GM12878 (cell line): Measurements from ENCODE around the gene CDR2. TPM values are rescaled to one million over a fixed set of nuclear protein-coding genes. Genes with fewer than 3 reads are reported as not detected.
A peak's percentile ranks its signal among the peaks of the same experiment; 100 is the strongest.

ENCODE experiments used
- BACH1 ChIP-seq: fragments of 450-650 bp; IDR thresholded peaks from 2 replicates; pipeline ENCODE4 v1.6.1; 2017; ENCODE audit warnings: mild to moderate bottlenecking, borderline replicate concordance
- CBFB ChIP-seq: IDR thresholded peaks from 2 replicates; pipeline ENCODE4 v1.6.1; 2016; ENCODE audit warnings: antibody characterized with exemption, low read depth
- FOS ChIP-seq: IDR thresholded peaks from 3 replicates; pipeline ENCODE4 v1.6.1; 2011; ENCODE audit warnings: borderline replicate concordance; ENCODE audit not compliant: insufficient read length; ENCODE audit errors: extremely low read depth
- JUNB ChIP-seq: IDR thresholded peaks from 2 replicates; pipeline ENCODE4 v1.6.1; 2016; ENCODE audit warnings: antibody characterized with exemption, mild to moderate bottlenecking
- JUND ChIP-seq: IDR thresholded peaks from 2 replicates; pipeline ENCODE4 v1.6.1; 2012; ENCODE audit warnings: low read depth, mild to moderate bottlenecking, low read length, improper control_type of control experiment, moderate library complexity
- MXI1 ChIP-seq: fragments of 150-350 bp; IDR thresholded peaks from 2 replicates; pipeline ENCODE4 v1.6.1; 2011; ENCODE audit warnings: low read depth, mild to moderate bottlenecking, inconsistent platforms, low read length, improper control_type of control experiment
- NFYA ChIP-seq: IDR thresholded peaks from 2 replicates; pipeline ENCODE4 v1.6.1; 2011; ENCODE audit warnings: low read depth, mild to moderate bottlenecking, low read length, improper control_type of control experiment, borderline replicate concordance
- NKRF ChIP-seq: fragments of 450-650 bp; conservative IDR thresholded peaks from 2 replicates; pipeline ENCODE4 v1.6.1; 2017; ENCODE audit warnings: mild to moderate bottlenecking, moderate library complexity
- TAF1 ChIP-seq: IDR thresholded peaks from 2 replicates; pipeline ENCODE4 v1.6.1; 2011; ENCODE audit warnings: mild to moderate bottlenecking, low read depth, low read length, borderline replicate concordance
- USF2 ChIP-seq: IDR thresholded peaks from 2 replicates; pipeline ENCODE4 v1.6.1; 2011; ENCODE audit warnings: low read depth, low read length, improper control_type of control experiment, borderline replicate concordance
- polyA plus RNA-seq, 11 experiments: library from polyadenylated mRNA; depleted of rRNA in 4 of 11; unstranded in 6 of 11; stranded (reverse) in 5 of 11; fragments of >200 nt; fragmentation: Nextera tagmentation in 4 of 11; fragmentation: Illumina TruSeq in 1 of 11; extraction: Ambion mirVana in 4 of 11; extraction: Trizol in 1 of 11; gene quantifications; 1 replicate in 1 of 11; 2 replicates in 10 of 11; pipeline versions ENCODE4 v1.2.1 to v1.2.3, GENCODE V29; 2011 to 2016; ENCODE audit warnings: inconsistent platforms in 2 of 11, missing spikeins in 2 of 11, low read depth in 1 of 11
- total RNA-seq, 4 experiments: library from RNA; depleted of rRNA in 3 of 4; stranded (reverse); fragments of >200 nt in 3 of 4; fragmentation: Illumina TruSeq in 1 of 4; extraction: Trizol in 1 of 4; gene quantifications; 2 replicates each; pipeline versions ENCODE4 v1.2.1 to v1.2.3, GENCODE V29; 2013 to 2021
- TF ChIP-seq, protein P1 (sequence below): fragments of 450-650 bp; IDR thresholded peaks from 2 replicates; pipeline ENCODE4 v1.6.1; 2016; ENCODE audit warnings: mild to moderate bottlenecking
- TF ChIP-seq, protein P2 (sequence below): fragments of 450-650 bp; IDR thresholded peaks from 2 replicates; pipeline ENCODE4 v1.6.1; 2014; ENCODE audit warnings: mild to moderate bottlenecking
- TF ChIP-seq, protein P3 (sequence below): IDR thresholded peaks from 2 replicates; pipeline ENCODE4 v1.6.1; 2012; ENCODE audit warnings: low read depth, low read length, improper control_type of control experiment
- TF ChIP-seq, protein P4 (sequence below): fragments of 450-650 bp; IDR thresholded peaks from 2 replicates; pipeline ENCODE4 v1.6.1; 2017; ENCODE audit warnings: mild to moderate bottlenecking, moderate library complexity
- TF ChIP-seq, protein P5 (sequence below): IDR thresholded peaks from 2 replicates; pipeline ENCODE4 v1.6.1; 2012; ENCODE audit warnings: low read depth, low read length, improper control_type of control experiment
- TF ChIP-seq, protein P6 (sequence below): fragments of 450-650 bp; IDR thresholded peaks from 2 replicates; pipeline ENCODE4 v1.6.1; 2016; ENCODE audit warnings: mild to moderate bottlenecking

CDR2 gene
- total and polyA plus RNA-seq, 10 of the 15 experiments (the other 5 are each of a cell fraction or from before 2014, with no cell fraction given), result 4.8 to 24.3 (median 19.2) TPM

GRCh38 chr16:22374311-22375116 lies at the start of gene CDR2 (continued):
- TF ChIP-seq NKRF (peak; percentile 93), USF2 (no peak), NFYA (peak; percentile 70), JUNB (no peak), FOS (peak; percentile 85), BACH1 (peak; percentile 73), JUND (no peak), TAF1 (peak; percentile 68; the same call in 1 of the 2 replicates), CBFB (no peak), MXI1 (peak; percentile 96)
- TF ChIP-seq, protein P1, sequence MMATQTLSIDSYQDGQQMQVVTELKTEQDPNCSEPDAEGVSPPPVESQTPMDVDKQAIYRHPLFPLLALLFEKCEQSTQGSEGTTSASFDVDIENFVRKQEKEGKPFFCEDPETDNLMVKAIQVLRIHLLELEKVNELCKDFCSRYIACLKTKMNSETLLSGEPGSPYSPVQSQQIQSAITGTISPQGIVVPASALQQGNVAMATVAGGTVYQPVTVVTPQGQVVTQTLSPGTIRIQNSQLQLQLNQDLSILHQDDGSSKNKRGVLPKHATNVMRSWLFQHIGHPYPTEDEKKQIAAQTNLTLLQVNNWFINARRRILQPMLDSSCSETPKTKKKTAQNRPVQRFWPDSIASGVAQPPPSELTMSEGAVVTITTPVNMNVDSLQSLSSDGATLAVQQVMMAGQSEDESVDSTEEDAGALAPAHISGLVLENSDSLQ, result peak; percentile 100
- TF ChIP-seq, protein P2, sequence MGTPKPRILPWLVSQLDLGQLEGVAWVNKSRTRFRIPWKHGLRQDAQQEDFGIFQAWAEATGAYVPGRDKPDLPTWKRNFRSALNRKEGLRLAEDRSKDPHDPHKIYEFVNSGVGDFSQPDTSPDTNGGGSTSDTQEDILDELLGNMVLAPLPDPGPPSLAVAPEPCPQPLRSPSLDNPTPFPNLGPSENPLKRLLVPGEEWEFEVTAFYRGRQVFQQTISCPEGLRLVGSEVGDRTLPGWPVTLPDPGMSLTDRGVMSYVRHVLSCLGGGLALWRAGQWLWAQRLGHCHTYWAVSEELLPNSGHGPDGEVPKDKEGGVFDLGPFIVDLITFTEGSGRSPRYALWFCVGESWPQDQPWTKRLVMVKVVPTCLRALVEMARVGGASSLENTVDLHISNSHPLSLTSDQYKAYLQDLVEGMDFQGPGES, result peak; percentile 96
- TF ChIP-seq, protein P3, sequence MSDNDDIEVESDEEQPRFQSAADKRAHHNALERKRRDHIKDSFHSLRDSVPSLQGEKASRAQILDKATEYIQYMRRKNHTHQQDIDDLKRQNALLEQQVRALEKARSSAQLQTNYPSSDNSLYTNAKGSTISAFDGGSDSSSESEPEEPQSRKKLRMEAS, result peak; percentile 85
- TF ChIP-seq, protein P4, sequence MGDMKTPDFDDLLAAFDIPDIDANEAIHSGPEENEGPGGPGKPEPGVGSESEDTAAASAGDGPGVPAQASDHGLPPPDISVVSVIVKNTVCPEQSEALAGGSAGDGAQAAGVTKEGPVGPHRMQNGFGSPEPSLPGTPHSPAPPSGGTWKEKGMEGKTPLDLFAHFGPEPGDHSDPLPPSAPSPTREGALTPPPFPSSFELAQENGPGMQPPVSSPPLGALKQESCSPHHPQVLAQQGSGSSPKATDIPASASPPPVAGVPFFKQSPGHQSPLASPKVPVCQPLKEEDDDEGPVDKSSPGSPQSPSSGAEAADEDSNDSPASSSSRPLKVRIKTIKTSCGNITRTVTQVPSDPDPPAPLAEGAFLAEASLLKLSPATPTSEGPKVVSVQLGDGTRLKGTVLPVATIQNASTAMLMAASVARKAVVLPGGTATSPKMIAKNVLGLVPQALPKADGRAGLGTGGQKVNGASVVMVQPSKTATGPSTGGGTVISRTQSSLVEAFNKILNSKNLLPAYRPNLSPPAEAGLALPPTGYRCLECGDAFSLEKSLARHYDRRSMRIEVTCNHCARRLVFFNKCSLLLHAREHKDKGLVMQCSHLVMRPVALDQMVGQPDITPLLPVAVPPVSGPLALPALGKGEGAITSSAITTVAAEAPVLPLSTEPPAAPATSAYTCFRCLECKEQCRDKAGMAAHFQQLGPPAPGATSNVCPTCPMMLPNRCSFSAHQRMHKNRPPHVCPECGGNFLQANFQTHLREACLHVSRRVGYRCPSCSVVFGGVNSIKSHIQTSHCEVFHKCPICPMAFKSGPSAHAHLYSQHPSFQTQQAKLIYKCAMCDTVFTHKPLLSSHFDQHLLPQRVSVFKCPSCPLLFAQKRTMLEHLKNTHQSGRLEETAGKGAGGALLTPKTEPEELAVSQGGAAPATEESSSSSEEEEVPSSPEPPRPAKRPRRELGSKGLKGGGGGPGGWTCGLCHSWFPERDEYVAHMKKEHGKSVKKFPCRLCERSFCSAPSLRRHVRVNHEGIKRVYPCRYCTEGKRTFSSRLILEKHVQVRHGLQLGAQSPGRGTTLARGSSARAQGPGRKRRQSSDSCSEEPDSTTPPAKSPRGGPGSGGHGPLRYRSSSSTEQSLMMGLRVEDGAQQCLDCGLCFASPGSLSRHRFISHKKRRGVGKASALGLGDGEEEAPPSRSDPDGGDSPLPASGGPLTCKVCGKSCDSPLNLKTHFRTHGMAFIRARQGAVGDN, result peak; percentile 60; the same call in 1 of the 2 replicates
- TF ChIP-seq, protein P5, sequence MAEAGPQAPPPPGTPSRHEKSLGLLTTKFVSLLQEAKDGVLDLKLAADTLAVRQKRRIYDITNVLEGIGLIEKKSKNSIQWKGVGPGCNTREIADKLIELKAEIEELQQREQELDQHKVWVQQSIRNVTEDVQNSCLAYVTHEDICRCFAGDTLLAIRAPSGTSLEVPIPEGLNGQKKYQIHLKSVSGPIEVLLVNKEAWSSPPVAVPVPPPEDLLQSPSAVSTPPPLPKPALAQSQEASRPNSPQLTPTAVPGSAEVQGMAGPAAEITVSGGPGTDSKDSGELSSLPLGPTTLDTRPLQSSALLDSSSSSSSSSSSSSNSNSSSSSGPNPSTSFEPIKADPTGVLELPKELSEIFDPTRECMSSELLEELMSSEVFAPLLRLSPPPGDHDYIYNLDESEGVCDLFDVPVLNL, result peak; percentile 71; the same call in 1 of the 2 replicates
- TF ChIP-seq, protein P6, sequence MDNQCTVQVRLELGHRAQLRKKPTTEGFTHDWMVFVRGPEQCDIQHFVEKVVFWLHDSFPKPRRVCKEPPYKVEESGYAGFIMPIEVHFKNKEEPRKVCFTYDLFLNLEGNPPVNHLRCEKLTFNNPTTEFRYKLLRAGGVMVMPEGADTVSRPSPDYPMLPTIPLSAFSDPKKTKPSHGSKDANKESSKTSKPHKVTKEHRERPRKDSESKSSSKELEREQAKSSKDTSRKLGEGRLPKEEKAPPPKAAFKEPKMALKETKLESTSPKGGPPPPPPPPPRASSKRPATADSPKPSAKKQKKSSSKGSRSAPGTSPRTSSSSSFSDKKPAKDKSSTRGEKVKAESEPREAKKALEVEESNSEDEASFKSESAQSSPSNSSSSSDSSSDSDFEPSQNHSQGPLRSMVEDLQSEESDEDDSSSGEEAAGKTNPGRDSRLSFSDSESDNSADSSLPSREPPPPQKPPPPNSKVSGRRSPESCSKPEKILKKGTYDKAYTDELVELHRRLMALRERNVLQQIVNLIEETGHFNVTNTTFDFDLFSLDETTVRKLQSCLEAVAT, result no peak
